GM12878 (cell line): ENCODE measurements around the gene CETP. TPM values are rescaled to one million over a fixed set of nuclear protein-coding genes. Genes with fewer than 3 reads are reported as not detected.

ENCODE experiments used
- BACH1 ChIP-seq: fragments of 450-650 bp; IDR thresholded peaks from 2 replicates; pipeline ENCODE4 v1.6.1; 2017; ENCODE audit warnings: mild to moderate bottlenecking, borderline replicate concordance
- EZH2 ChIP-seq: IDR thresholded peaks from 2 replicates; pipeline ENCODE4 v1.6.1; 2012; ENCODE audit warnings: low read depth, mild to moderate bottlenecking, control low read depth, inconsistent platforms, low read length, borderline replicate concordance; ENCODE audit not compliant: control insufficient read depth
- RBBP5 ChIP-seq: fragments of 200-600 bp; sonication (generic); conservative IDR thresholded peaks from 2 replicates; pipeline ENCODE4 v1.6.1; 2016
- SREBF2 ChIP-seq: IDR thresholded peaks from 2 replicates; pipeline ENCODE4 v1.6.1; 2012; ENCODE audit warnings: mild to moderate bottlenecking, low read length
- polyA plus RNA-seq, 11 experiments: library from polyadenylated mRNA; depleted of rRNA in 4 of 11; unstranded in 6 of 11; stranded (reverse) in 5 of 11; fragments of >200 nt; fragmentation: Nextera tagmentation in 4 of 11; fragmentation: Illumina TruSeq in 1 of 11; extraction: Ambion mirVana in 4 of 11; extraction: Trizol in 1 of 11; gene quantifications; 1 replicate in 1 of 11; 2 replicates in 10 of 11; pipeline versions ENCODE4 v1.2.1 to v1.2.3, GENCODE V29; 2011 to 2016; ENCODE audit warnings: inconsistent platforms in 2 of 11, missing spikeins in 2 of 11, low read depth in 1 of 11
- total RNA-seq, 4 experiments: library from RNA; depleted of rRNA in 3 of 4; stranded (reverse); fragments of >200 nt in 3 of 4; fragmentation: Illumina TruSeq in 1 of 4; extraction: Trizol in 1 of 4; gene quantifications; 2 replicates each; pipeline versions ENCODE4 v1.2.1 to v1.2.3, GENCODE V29; 2013 to 2021
- TF ChIP-seq, protein P1 (sequence below): fragments of 450-650 bp; IDR thresholded peaks from 2 replicates; pipeline ENCODE4 v1.6.1; 2017; ENCODE audit warnings: mild to moderate bottlenecking, moderate library complexity
- TF ChIP-seq, protein P2 (sequence below): IDR thresholded peaks from 2 replicates; pipeline ENCODE4 v1.6.1; 2012; ENCODE audit warnings: improper control_type of control experiment, low read depth, low read length; ENCODE audit not compliant: insufficient replicate concordance
- TF ChIP-seq, protein P3 (sequence below): fragments of 450-650 bp; formaldehyde crosslinking; IDR thresholded peaks from 2 replicates; pipeline ENCODE4 v1.4.0; 2020; ENCODE audit warnings: mild to moderate bottlenecking, moderate library complexity
- TF ChIP-seq, protein P4 (sequence below): fragments of 450-650 bp; IDR thresholded peaks from 2 replicates; pipeline ENCODE4 v1.6.1; 2016; ENCODE audit warnings: mild to moderate bottlenecking
- TF ChIP-seq, protein P5 (sequence below): IDR thresholded peaks from 2 replicates; pipeline ENCODE4 v1.6.1; 2012; ENCODE audit warnings: low read depth, low read length, improper control_type of control experiment
- TF ChIP-seq, protein P6 (sequence below): fragments of 450-650 bp; IDR thresholded peaks from 2 replicates; pipeline ENCODE4 v1.6.1; 2017; ENCODE audit warnings: mild to moderate bottlenecking, moderate library complexity

Gene CETP
- total and polyA plus RNA-seq, 10 of the 15 experiments (the other 5 are each of a cell fraction or from before 2014, with no cell fraction given) = 1.2 to 6.4 (median 2.1) TPM

DNA sequence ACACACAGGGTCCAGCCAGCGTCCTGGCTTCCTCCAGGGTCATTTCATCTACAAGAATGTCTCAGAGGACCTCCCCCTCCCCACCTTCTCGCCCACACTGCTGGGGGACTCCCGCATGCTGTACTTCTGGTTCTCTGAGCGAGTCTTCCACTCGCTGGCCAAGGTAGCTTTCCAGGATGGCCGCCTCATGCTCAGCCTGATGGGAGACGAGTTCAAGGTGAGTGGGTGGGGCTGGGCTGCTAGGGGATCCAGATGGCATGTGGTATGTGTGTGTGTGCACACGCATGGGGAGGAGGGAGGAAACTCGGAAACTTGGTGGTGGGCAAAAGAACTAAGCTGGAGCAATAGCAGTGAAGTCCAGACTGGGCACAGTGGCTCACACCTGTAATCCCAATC, 11.5 kb downstream of the CETP start (continued):
- TF ChIP-seq, protein P1, sequence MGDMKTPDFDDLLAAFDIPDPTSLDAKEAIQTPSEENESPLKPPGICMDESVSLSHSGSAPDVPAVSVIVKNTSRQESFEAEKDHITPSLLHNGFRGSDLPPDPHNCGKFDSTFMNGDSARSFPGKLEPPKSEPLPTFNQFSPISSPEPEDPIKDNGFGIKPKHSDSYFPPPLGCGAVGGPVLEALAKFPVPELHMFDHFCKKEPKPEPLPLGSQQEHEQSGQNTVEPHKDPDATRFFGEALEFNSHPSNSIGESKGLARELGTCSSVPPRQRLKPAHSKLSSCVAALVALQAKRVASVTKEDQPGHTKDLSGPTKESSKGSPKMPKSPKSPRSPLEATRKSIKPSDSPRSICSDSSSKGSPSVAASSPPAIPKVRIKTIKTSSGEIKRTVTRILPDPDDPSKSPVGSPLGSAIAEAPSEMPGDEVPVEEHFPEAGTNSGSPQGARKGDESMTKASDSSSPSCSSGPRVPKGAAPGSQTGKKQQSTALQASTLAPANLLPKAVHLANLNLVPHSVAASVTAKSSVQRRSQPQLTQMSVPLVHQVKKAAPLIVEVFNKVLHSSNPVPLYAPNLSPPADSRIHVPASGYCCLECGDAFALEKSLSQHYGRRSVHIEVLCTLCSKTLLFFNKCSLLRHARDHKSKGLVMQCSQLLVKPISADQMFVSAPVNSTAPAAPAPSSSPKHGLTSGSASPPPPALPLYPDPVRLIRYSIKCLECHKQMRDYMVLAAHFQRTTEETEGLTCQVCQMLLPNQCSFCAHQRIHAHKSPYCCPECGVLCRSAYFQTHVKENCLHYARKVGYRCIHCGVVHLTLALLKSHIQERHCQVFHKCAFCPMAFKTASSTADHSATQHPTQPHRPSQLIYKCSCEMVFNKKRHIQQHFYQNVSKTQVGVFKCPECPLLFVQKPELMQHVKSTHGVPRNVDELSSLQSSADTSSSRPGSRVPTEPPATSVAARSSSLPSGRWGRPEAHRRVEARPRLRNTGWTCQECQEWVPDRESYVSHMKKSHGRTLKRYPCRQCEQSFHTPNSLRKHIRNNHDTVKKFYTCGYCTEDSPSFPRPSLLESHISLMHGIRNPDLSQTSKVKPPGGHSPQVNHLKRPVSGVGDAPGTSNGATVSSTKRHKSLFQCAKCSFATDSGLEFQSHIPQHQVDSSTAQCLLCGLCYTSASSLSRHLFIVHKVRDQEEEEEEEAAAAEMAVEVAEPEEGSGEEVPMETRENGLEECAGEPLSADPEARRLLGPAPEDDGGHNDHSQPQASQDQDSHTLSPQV = 0 out of 2 replicates have a peak, but pooled peaks have one; percentile 3
- TF ChIP-seq, protein P2, sequence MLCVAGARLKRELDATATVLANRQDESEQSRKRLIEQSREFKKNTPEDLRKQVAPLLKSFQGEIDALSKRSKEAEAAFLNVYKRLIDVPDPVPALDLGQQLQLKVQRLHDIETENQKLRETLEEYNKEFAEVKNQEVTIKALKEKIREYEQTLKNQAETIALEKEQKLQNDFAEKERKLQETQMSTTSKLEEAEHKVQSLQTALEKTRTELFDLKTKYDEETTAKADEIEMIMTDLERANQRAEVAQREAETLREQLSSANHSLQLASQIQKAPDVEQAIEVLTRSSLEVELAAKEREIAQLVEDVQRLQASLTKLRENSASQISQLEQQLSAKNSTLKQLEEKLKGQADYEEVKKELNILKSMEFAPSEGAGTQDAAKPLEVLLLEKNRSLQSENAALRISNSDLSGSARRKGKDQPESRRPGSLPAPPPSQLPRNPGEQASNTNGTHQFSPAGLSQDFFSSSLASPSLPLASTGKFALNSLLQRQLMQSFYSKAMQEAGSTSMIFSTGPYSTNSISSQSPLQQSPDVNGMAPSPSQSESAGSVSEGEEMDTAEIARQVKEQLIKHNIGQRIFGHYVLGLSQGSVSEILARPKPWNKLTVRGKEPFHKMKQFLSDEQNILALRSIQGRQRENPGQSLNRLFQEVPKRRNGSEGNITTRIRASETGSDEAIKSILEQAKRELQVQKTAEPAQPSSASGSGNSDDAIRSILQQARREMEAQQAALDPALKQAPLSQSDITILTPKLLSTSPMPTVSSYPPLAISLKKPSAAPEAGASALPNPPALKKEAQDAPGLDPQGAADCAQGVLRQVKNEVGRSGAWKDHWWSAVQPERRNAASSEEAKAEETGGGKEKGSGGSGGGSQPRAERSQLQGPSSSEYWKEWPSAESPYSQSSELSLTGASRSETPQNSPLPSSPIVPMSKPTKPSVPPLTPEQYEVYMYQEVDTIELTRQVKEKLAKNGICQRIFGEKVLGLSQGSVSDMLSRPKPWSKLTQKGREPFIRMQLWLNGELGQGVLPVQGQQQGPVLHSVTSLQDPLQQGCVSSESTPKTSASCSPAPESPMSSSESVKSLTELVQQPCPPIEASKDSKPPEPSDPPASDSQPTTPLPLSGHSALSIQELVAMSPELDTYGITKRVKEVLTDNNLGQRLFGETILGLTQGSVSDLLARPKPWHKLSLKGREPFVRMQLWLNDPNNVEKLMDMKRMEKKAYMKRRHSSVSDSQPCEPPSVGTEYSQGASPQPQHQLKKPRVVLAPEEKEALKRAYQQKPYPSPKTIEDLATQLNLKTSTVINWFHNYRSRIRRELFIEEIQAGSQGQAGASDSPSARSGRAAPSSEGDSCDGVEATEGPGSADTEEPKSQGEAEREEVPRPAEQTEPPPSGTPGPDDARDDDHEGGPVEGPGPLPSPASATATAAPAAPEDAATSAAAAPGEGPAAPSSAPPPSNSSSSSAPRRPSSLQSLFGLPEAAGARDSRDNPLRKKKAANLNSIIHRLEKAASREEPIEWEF = peak; percentile 4
- TF ChIP-seq, protein P3, sequence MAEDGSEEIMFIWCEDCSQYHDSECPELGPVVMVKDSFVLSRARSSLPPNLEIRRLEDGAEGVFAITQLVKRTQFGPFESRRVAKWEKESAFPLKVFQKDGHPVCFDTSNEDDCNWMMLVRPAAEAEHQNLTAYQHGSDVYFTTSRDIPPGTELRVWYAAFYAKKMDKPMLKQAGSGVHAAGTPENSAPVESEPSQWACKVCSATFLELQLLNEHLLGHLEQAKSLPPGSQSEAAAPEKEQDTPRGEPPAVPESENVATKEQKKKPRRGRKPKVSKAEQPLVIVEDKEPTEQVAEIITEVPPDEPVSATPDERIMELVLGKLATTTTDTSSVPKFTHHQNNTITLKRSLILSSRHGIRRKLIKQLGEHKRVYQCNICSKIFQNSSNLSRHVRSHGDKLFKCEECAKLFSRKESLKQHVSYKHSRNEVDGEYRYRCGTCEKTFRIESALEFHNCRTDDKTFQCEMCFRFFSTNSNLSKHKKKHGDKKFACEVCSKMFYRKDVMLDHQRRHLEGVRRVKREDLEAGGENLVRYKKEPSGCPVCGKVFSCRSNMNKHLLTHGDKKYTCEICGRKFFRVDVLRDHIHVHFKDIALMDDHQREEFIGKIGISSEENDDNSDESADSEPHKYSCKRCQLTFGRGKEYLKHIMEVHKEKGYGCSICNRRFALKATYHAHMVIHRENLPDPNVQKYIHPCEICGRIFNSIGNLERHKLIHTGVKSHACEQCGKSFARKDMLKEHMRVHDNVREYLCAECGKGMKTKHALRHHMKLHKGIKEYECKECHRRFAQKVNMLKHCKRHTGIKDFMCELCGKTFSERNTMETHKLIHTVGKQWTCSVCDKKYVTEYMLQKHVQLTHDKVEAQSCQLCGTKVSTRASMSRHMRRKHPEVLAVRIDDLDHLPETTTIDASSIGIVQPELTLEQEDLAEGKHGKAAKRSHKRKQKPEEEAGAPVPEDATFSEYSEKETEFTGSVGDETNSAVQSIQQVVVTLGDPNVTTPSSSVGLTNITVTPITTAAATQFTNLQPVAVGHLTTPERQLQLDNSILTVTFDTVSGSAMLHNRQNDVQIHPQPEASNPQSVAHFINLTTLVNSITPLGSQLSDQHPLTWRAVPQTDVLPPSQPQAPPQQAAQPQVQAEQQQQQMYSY (CRISPR knock-in tag) = no peak
- TF ChIP-seq, protein P4, sequence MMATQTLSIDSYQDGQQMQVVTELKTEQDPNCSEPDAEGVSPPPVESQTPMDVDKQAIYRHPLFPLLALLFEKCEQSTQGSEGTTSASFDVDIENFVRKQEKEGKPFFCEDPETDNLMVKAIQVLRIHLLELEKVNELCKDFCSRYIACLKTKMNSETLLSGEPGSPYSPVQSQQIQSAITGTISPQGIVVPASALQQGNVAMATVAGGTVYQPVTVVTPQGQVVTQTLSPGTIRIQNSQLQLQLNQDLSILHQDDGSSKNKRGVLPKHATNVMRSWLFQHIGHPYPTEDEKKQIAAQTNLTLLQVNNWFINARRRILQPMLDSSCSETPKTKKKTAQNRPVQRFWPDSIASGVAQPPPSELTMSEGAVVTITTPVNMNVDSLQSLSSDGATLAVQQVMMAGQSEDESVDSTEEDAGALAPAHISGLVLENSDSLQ = no peak
- TF ChIP-seq EZH2 (no peak), RBBP5 (no peak), BACH1 (no peak), SREBF2 (no peak)
- TF ChIP-seq, protein P5, sequence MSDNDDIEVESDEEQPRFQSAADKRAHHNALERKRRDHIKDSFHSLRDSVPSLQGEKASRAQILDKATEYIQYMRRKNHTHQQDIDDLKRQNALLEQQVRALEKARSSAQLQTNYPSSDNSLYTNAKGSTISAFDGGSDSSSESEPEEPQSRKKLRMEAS = no peak
- TF ChIP-seq, protein P6, sequence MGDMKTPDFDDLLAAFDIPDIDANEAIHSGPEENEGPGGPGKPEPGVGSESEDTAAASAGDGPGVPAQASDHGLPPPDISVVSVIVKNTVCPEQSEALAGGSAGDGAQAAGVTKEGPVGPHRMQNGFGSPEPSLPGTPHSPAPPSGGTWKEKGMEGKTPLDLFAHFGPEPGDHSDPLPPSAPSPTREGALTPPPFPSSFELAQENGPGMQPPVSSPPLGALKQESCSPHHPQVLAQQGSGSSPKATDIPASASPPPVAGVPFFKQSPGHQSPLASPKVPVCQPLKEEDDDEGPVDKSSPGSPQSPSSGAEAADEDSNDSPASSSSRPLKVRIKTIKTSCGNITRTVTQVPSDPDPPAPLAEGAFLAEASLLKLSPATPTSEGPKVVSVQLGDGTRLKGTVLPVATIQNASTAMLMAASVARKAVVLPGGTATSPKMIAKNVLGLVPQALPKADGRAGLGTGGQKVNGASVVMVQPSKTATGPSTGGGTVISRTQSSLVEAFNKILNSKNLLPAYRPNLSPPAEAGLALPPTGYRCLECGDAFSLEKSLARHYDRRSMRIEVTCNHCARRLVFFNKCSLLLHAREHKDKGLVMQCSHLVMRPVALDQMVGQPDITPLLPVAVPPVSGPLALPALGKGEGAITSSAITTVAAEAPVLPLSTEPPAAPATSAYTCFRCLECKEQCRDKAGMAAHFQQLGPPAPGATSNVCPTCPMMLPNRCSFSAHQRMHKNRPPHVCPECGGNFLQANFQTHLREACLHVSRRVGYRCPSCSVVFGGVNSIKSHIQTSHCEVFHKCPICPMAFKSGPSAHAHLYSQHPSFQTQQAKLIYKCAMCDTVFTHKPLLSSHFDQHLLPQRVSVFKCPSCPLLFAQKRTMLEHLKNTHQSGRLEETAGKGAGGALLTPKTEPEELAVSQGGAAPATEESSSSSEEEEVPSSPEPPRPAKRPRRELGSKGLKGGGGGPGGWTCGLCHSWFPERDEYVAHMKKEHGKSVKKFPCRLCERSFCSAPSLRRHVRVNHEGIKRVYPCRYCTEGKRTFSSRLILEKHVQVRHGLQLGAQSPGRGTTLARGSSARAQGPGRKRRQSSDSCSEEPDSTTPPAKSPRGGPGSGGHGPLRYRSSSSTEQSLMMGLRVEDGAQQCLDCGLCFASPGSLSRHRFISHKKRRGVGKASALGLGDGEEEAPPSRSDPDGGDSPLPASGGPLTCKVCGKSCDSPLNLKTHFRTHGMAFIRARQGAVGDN = 0 out of 2 replicates have a peak, but pooled peaks have one; percentile 5
